ENCODE data around the gene LRRC74B. TPM values are rescaled to one million over a fixed set of nuclear protein-coding genes. Genes with fewer than 3 reads are reported as not detected.

Gene LRRC74B, protein sequence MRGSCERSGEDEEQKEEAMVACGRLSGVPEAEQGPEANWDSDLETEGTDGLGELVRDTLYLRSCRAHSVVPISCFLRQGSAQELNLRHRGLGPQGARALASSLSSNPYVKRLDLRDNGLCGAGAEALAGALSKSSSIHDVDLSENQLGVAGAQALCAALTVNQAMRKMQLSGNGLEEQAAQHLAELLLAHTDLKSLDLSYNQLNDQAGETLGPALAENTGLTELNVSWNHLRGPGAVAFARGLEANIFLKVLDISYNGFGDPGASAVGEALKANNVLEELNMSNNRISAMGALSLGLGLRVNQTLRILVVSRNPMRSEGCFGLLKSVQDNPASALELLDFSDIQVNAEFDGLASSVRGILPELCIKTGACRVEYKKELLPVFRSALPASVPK
- not detected for total RNA-seq

- H3K27ac ChIP-seq = no peak within 1 kb of the TSS
- H3K4me1 ChIP-seq = peaks cover 0 to 22% of the 10 kb centered on the region in 2 donors
- no peaks in the 10 kb centered on the region for H3K27me3 ChIP-seq
- H3K36me3 ChIP-seq = no peaks in the 10 kb centered on the region
- DNase-seq (ENCODE audit: low spot score) = peak; percentile 92
- TF ChIP-seq, protein P1, sequence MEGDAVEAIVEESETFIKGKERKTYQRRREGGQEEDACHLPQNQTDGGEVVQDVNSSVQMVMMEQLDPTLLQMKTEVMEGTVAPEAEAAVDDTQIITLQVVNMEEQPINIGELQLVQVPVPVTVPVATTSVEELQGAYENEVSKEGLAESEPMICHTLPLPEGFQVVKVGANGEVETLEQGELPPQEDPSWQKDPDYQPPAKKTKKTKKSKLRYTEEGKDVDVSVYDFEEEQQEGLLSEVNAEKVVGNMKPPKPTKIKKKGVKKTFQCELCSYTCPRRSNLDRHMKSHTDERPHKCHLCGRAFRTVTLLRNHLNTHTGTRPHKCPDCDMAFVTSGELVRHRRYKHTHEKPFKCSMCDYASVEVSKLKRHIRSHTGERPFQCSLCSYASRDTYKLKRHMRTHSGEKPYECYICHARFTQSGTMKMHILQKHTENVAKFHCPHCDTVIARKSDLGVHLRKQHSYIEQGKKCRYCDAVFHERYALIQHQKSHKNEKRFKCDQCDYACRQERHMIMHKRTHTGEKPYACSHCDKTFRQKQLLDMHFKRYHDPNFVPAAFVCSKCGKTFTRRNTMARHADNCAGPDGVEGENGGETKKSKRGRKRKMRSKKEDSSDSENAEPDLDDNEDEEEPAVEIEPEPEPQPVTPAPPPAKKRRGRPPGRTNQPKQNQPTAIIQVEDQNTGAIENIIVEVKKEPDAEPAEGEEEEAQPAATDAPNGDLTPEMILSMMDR (IDR thresholded peaks at IDR 0.05) = no peak
- H3K4me3 ChIP-seq = peak within 1 kb of the TSS; percentile 35 to 57
- H3K9me3 ChIP-seq = no peaks in the 10 kb centered on the region
Observed at GRCh38 chr22:21045585-21046294, at the start of gene LRRC74B. LRRC74B (plus strand) TSS chr22:21045946; CDS start chr22:21045987, 41 bp downstream.

DNA sequence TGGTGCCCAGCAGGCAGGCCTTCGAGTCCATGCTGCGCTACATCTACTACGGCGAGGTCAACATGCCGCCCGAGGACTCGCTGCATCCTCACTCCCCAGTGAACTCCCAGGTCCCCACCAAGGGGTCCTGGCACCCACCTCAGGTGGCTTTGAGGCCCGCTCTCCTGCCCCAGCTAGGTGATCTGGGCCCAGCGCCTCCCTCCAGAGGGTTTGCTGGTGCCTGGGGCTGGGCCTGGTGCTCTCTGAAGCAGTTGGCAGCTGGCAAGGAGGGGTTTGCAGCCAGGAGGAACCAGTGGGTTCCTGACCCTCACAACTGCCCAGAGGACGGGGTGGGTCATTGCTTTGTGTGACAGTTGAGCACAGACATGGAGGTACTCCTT lies 49.7 kb upstream of the LRRC74B start:
- H3K4me3 ChIP-seq = no peak overlapping the region
- peaks cover 72% of the 10 kb centered on the region for H3K36me3 ChIP-seq
- no peaks in the 10 kb centered on the region for H3K27me3 ChIP-seq
- TF ChIP-seq, protein P1 (IDR thresholded peaks at IDR 0.05) = no peak
- DNase-seq (ENCODE audit: low spot score) = no peak
- peaks cover 0 to 15% of the 10 kb centered on the region in 2 donors for H3K4me1 ChIP-seq
- no peak overlapping the region for H3K27ac ChIP-seq
- H3K9me3 ChIP-seq = no peaks in the 10 kb centered on the region

DNA sequence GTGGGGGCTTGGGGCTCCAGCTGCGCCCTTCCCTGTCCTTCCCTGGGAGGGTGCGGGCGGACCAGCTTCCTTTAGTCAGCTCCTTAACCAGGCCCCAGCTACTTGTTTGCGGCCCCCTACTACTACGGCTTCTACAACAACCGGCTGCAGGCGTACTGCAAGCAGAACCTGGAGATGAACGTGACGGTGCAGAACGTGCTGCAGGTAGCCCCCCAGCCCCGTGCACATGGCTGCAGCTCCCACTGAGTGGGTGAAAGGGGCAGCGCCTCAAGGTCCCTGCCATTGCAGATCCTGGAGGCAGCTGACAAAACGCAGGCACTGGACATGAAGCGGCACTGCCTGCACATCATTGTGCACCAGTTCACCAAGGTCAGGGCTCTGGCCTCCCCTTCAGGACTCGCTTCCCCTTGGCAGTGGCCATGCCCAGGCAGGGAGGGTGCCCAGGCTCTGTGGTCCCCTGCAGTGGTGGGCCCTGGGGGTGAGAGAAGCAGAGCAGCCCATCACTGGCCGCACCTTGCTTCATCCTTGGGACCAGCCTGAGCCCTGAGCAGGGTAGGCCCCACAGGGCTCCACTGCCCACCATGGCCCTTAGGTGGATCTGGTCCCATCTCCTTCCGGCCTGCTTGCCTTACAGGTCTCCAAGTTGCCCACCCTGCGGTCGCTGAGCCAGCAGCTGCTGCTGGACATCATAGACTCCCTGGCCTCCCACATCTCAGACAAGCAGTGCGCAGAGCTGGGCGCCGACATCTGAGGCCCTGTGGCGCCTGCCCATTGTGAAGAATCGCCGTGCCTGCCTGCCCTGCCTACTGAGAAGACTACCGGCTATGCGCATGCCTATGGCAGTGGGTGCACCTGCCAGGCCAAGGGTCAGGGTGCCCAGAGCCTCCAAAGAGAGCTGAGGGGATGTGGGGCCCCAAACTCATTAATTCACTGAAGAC lies 48.9 kb upstream of the LRRC74B start:
- Histone ChIP-seq H3K36me3 (peaks cover 64% of the 10 kb centered on the region), H3K27ac (no peak overlapping the region), H3K9me3 (no peaks in the 10 kb centered on the region), H3K27me3 (no peaks in the 10 kb centered on the region), H3K4me3 (no peak overlapping the region), H3K4me1 (peaks cover 0 to 19% of the 10 kb centered on the region in 2 donors)
- no peak for DNase-seq (ENCODE audit: low spot score)
- TF ChIP-seq, protein P1 (IDR thresholded peaks at IDR 0.05) = no peak

GRCh38 chr22:20997536-20998257 lies 48.0 kb upstream of the LRRC74B start:
- Histone ChIP-seq H3K9me3 (no peaks in the 10 kb centered on the region), H3K27ac (no peak overlapping the region), H3K4me1 (peaks cover 0 to 20% of the 10 kb centered on the region in 2 donors), H3K27me3 (no peaks in the 10 kb centered on the region), H3K36me3 (peaks cover 56% of the 10 kb centered on the region), H3K4me3 (no peak overlapping the region)
- DNase-seq (ENCODE audit: low spot score) = no peak
- TF ChIP-seq, protein P1 (IDR thresholded peaks at IDR 0.05) = no peak
